Neuronal stem cell (in vitro differentiated cells): ENCODE data around the gene FRY.

Experiments
- DNase-seq: peaks from one replicate; pipeline ENCODE4 v3.0.0-alpha.2; 2013; ENCODE audit warnings: low spot score
- H2AFZ ChIP-seq: one replicate; pipeline ENCODE4 v1.6.1; 2013; ENCODE audit warnings: mild to moderate bottlenecking, low read length, inconsistent platforms
- H2AK5ac ChIP-seq: 2 replicates; pipeline ENCODE4 v1.6.1; 2013; ENCODE audit warnings: low read depth, mild to moderate bottlenecking, inconsistent platforms, low read length, moderate library complexity, mixed read lengths
- H2BK120ac ChIP-seq: 2 replicates; pipeline ENCODE4 v1.6.1; 2013; ENCODE audit warnings: low read depth, mild to moderate bottlenecking, inconsistent platforms, low read length, moderate library complexity, mixed read lengths
- H2BK12ac ChIP-seq: one replicate; pipeline ENCODE4 v1.6.1; 2013; ENCODE audit warnings: low read length, inconsistent platforms
- H2BK15ac ChIP-seq: 2 replicates; pipeline ENCODE4 v1.6.1; 2013; ENCODE audit warnings: mild to moderate bottlenecking, low read length, inconsistent platforms, mixed read lengths
- H2BK5ac ChIP-seq: one replicate; pipeline ENCODE4 v1.6.1; 2013; ENCODE audit warnings: inconsistent platforms, mild to moderate bottlenecking, low read length, moderate library complexity
- H3K14ac ChIP-seq: one replicate; pipeline ENCODE4 v1.6.1; 2013; ENCODE audit warnings: low read length, inconsistent platforms
- H3K18ac ChIP-seq: 2 replicates; pipeline ENCODE4 v1.6.1; 2013; ENCODE audit warnings: low read length, inconsistent platforms
- H3K23ac ChIP-seq: 2 replicates; pipeline ENCODE4 v1.6.1; 2013; ENCODE audit warnings: low read depth, mild to moderate bottlenecking, mixed read lengths, low read length, inconsistent platforms; ENCODE audit not compliant: poor library complexity
- H3K27ac ChIP-seq: replicated peaks from 3 replicates; pipeline ENCODE4 v1.5.1; 2013; ENCODE audit warnings: low read length, inconsistent platforms
- H3K27me3 ChIP-seq, 3 experiments: 2 replicates each; pipeline ENCODE4 v1.6.1; 2013; ENCODE audit warnings: low read length in 3 of 3, mild to moderate bottlenecking in 2 of 3, inconsistent platforms in 1 of 3, low read depth in 1 of 3, mixed read lengths in 1 of 3, moderate library complexity in 1 of 3; ENCODE audit not compliant: control insufficient read depth in 3 of 3, insufficient read depth in 3 of 3
- H3K36me3 ChIP-seq, 2 donors: replicated peaks in 1 of 2; 2 replicates each; pipeline ENCODE4 v1.6.1; 2013; ENCODE audit warnings: low read length in 2 of 2; ENCODE audit not compliant: control insufficient read depth in 2 of 2, insufficient read depth in 2 of 2
- H3K4ac ChIP-seq: 2 replicates; pipeline ENCODE4 v1.6.1; 2013; ENCODE audit warnings: inconsistent platforms, mild to moderate bottlenecking, low read length, moderate library complexity
- H3K4me1 ChIP-seq, 2 donors: 1 replicate in 1 of 2; 2 replicates in 1 of 2; pipeline ENCODE4 v1.6.1; 2013; ENCODE audit warnings: low read length in 2 of 2, low read depth in 1 of 2; ENCODE audit not compliant: control insufficient read depth in 2 of 2, insufficient read depth in 1 of 2
- H3K4me2 ChIP-seq: one replicate; pipeline ENCODE4 v1.6.1; 2013; ENCODE audit warnings: mild to moderate bottlenecking, low read length, inconsistent platforms; ENCODE audit not compliant: insufficient read depth, poor library complexity, severe bottlenecking
- H3K4me3 ChIP-seq, 2 donors: 2 replicates each; pipeline ENCODE4 v1.5.1; 2013; ENCODE audit warnings: low read length in 2 of 2, mild to moderate bottlenecking in 2 of 2, inconsistent platforms in 1 of 2, moderate library complexity in 1 of 2
- H3K79me1 ChIP-seq: one replicate; pipeline ENCODE4 v1.6.1; 2013; ENCODE audit warnings: low read depth, mild to moderate bottlenecking, inconsistent platforms, low read length, moderate library complexity
- H3K9ac ChIP-seq: one replicate; pipeline ENCODE4 v1.6.1; 2013; ENCODE audit warnings: mild to moderate bottlenecking, low read depth, low read length, inconsistent platforms; ENCODE audit not compliant: poor library complexity
- H3K9me3 ChIP-seq, 2 donors: replicated peaks in 1 of 2; 2 replicates each; pipeline versions ENCODE3 to v1.6.1; 2013; ENCODE audit warnings: low read length in 2 of 2, mild to moderate bottlenecking in 2 of 2, inconsistent platforms in 1 of 2, low read depth in 1 of 2, mixed read lengths in 1 of 2, moderate library complexity in 1 of 2; ENCODE audit not compliant: control insufficient read depth in 2 of 2, insufficient read depth in 1 of 2
- H4K8ac ChIP-seq: one replicate; pipeline ENCODE4 v1.6.1; 2013; ENCODE audit warnings: low read depth, mild to moderate bottlenecking, inconsistent platforms, low read length, moderate library complexity
- H4K91ac ChIP-seq: one replicate; pipeline ENCODE4 v1.6.1; 2013; ENCODE audit warnings: low read length, low read depth, mild to moderate bottlenecking, inconsistent platforms; ENCODE audit not compliant: poor library complexity
- WGBS, 2 donors: extraction: QIAGEN DNeasy Blood & Tissue Kit; methylation state at CpG; one replicate each; pipeline ENCODE4 v1.1.7; 2013; ENCODE audit warnings: missing lambda C conversion rate in 2 of 2, mixed read lengths in 1 of 2; ENCODE audit not compliant: insufficient read length in 2 of 2, insufficient replicate concordance in 1 of 2; ENCODE audit errors: extremely low coverage in 2 of 2; 5-methylcytosine and 5-hydroxymethylcytosine counted together

Gene FRY

DNA sequence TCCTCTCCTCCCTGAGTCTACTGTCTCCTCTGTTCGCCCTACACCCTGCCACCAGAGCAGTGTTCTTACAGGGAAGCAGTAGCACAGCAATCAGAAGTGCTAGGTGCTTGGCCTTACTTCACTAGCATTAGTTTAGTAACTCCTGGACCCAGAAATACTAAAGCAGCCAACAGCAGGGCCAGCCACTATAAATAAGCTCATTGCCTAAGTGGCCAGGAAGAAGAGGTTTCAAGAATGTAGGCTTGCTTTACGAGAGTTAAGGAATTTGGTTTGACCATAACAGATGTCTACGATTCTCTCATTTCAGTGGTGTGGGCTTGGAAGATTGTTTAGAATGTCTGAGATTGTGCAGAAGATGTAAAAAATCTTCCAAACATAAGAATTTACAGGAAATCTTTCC lies 180.2 kb downstream of the FRY start:
- H3K14ac ChIP-seq, result no peak overlapping the region

GRCh38 chr13:32212421-32212820 lies 180.8 kb downstream of the FRY start:
- Histone ChIP-seq H3K4ac (no peak overlapping the region), H3K27ac (no peak overlapping the region), H2BK12ac (no peak overlapping the region), H2AFZ (no peak overlapping the region), H3K9ac (no peak overlapping the region), H3K27me3 (no peaks in the 10 kb centered on the region), H3K4me1 (no peaks in the 10 kb centered on the region), H3K18ac (no peak overlapping the region), H3K79me1 (no peaks in the 10 kb centered on the region), H4K8ac (no peak overlapping the region), H2BK15ac (no peak overlapping the region), H3K23ac (no peak overlapping the region), H3K36me3 (peaks cover 0 to 17% of the 10 kb centered on the region in 2 donors), H3K4me2 (no peak overlapping the region), H2BK5ac (no peak overlapping the region), H4K91ac (no peak overlapping the region), H2AK5ac (no peak overlapping the region), H3K9me3 (no peaks in the 10 kb centered on the region), H3K4me3 (no peak overlapping the region), H2BK120ac (no peak overlapping the region), H3K14ac (no peak overlapping the region)
- DNase-seq, result no peak
- 100% methylated on average over 1 of the region's 3 CpGs; no CpG with 5 or more reads in 1 of the 2 donors for WGBS, 2 donors

More for the DNA sequence above, 180.2 kb downstream of the FRY start:
- no peak overlapping the region for H2BK12ac ChIP-seq
- no peak overlapping the region for H3K9ac ChIP-seq
- no peak overlapping the region for H4K8ac ChIP-seq
- H3K4ac ChIP-seq, result no peak overlapping the region
- H2AK5ac ChIP-seq, result no peak overlapping the region
- no peak overlapping the region for H2BK120ac ChIP-seq
- no peaks in the 10 kb centered on the region for H3K9me3 ChIP-seq
- H3K27ac ChIP-seq, result no peak overlapping the region
- peaks cover 0 to 16% of the 10 kb centered on the region in 2 donors for H3K36me3 ChIP-seq
- no peaks in the 10 kb centered on the region for H3K27me3 ChIP-seq
- no peaks in the 10 kb centered on the region for H3K79me1 ChIP-seq
- H3K4me1 ChIP-seq, result no peaks in the 10 kb centered on the region
- no peak for DNase-seq
- no peak overlapping the region for H2BK5ac ChIP-seq
- H3K23ac ChIP-seq, result no peak overlapping the region
- no CpG with 5 or more reads among the region's 3 CpGs for WGBS, 2 donors
- peak overlapping the region; percentile 41 for H3K18ac ChIP-seq
- no peak overlapping the region for H3K4me2 ChIP-seq
- H2BK15ac ChIP-seq, result no peak overlapping the region
- H3K4me3 ChIP-seq, result no peak overlapping the region
- no peak overlapping the region for H4K91ac ChIP-seq
- H2AFZ ChIP-seq, result no peak overlapping the region

DNA sequence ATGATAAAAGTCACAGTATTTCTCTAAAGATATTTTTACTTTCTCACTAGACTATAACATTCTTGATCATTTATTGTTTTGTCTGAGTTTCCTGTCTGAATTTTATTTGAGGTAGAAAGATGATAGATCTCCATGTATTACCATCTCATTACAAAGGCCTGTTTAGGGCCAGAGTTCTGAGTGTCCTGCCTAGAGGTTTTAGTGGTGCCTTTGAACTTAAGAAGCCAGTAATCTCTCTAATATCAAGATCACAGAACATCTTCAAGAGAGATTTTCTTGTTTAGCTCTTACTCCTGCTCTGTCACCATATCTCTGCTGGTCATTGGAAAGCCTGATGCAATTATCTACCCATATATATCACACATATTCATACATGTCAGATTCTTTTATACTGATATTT lies 182.1 kb downstream of the FRY start:
- no peak overlapping the region for H3K27ac ChIP-seq
- H2BK12ac ChIP-seq, result no peak overlapping the region
- no peak overlapping the region for H3K18ac ChIP-seq
- no peaks in the 10 kb centered on the region for H3K27me3 ChIP-seq
- no peak overlapping the region for H3K9ac ChIP-seq
- H2BK15ac ChIP-seq, result no peak overlapping the region
- no peak overlapping the region for H3K23ac ChIP-seq
- H3K36me3 ChIP-seq, result peaks cover 0 to 16% of the 10 kb centered on the region in 2 donors
- H2AK5ac ChIP-seq, result no peak overlapping the region
- no peak overlapping the region for H3K14ac ChIP-seq
- no peak overlapping the region for H3K4ac ChIP-seq
- H3K4me1 ChIP-seq, result no peaks in the 10 kb centered on the region
- no peak for DNase-seq
- H3K79me1 ChIP-seq, result no peaks in the 10 kb centered on the region
- no peak overlapping the region for H2AFZ ChIP-seq
- H2BK120ac ChIP-seq, result no peak overlapping the region
- H3K4me2 ChIP-seq, result no peak overlapping the region
- H3K9me3 ChIP-seq, result no peaks in the 10 kb centered on the region
- no peak overlapping the region for H4K8ac ChIP-seq
- no peak overlapping the region for H2BK5ac ChIP-seq
- no peak overlapping the region for H3K4me3 ChIP-seq
- no peak overlapping the region for H4K91ac ChIP-seq

GRCh38 chr13:32214071-32214470 lies 182.5 kb downstream of the FRY start:
- H2AFZ ChIP-seq, result no peak overlapping the region
- no peak overlapping the region for H3K27ac ChIP-seq
- no peak overlapping the region for H3K14ac ChIP-seq
- H2BK5ac ChIP-seq, result no peak overlapping the region
- peaks cover 0 to 12% of the 10 kb centered on the region in 2 donors for H3K36me3 ChIP-seq
- no peaks in the 10 kb centered on the region for H3K79me1 ChIP-seq
- no peak overlapping the region for H3K4me3 ChIP-seq
- no CpG with 5 or more reads among the region's 4 CpGs for WGBS, 2 donors
- H4K91ac ChIP-seq, result no peak overlapping the region
- H2BK12ac ChIP-seq, result no peak overlapping the region
- no peak overlapping the region for H3K4ac ChIP-seq
- no peak overlapping the region for H3K23ac ChIP-seq
- H3K18ac ChIP-seq, result no peak overlapping the region
- H2BK15ac ChIP-seq, result no peak overlapping the region
- no peak overlapping the region for H3K4me2 ChIP-seq
- H3K9ac ChIP-seq, result no peak overlapping the region
- no peaks in the 10 kb centered on the region for H3K27me3 ChIP-seq
- no peaks in the 10 kb centered on the region for H3K9me3 ChIP-seq
- H2BK120ac ChIP-seq, result no peak overlapping the region
- H4K8ac ChIP-seq, result no peak overlapping the region
- H2AK5ac ChIP-seq, result no peak overlapping the region
- no peaks in the 10 kb centered on the region for H3K4me1 ChIP-seq
- no peak for DNase-seq
